ENCODE data around the gene TNFRSF18. TPM values are rescaled to one million over a fixed set of nuclear protein-coding genes. Genes with fewer than 3 reads are reported as not detected.

Gene TNFRSF18
- polyA plus RNA-seq, 1 donor (not counting 4 experiments of a cell fraction or from before 2014, with no cell fraction given) = 0.21 TPM

DNA sequence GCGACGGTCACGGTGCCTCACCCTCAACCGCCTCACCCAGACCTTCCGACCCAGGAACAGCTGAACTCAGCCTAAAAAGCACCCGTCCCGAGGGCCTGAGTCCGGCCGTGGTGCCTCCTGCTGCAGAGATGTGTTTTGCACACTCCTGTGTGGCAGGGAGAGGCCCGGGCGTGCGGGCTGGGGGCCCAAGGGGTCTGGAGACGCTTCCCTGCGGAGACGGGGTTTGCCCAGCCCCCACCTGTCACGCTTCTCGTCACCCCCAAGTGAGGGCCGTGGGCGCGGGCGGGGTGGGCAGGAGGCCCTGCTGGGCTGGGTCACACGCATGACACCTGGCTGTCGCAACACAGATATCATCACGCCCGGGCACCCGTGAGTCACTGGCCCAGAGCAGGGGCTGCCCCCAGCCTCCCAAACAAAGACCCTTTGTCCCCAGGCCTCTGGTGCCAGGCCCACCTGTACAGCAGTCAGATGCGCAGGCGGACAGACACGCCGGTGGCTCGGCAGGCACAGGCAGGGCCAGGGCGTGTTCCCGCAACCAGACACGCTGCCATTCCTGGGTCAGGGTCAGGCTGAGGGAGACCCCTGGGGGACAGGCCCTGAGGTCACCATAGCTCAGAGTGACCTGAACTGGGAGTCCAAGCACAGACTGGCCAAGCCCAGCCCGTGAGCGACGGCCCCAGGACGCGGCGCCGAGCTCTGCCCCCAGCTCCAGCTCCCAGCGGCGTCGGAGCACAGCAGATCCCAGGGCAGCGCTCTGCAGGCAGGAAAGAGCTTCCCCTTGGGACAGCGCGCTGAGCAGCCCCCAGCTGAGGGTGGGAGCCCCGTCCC is 31.7 kb upstream of the TNFRSF18 start:
- Histone ChIP-seq H3K4me2 (ENCODE audit: control insufficient read depth, extremely low read depth, insufficient read depth, low read depth, low read length) (peak overlapping the region; percentile 45), H3K9me3 (ENCODE audit: control insufficient read depth, low read depth, low read length) (no peaks in the 10 kb centered on the region), H3K9me1 (ENCODE audit: control insufficient read depth, extremely low read depth, insufficient read depth, low read length) (no peaks in the 10 kb centered on the region), H3K9ac (ENCODE audit: control insufficient read depth, extremely low read depth, insufficient read depth, low read length) (peak overlapping the region; percentile 50), H3K4me1 (ENCODE audit: control insufficient read depth, extremely low read depth, insufficient read depth, low read length) (peaks cover 15% of the 10 kb centered on the region), H3K27me3 (ENCODE audit: control insufficient read depth, extremely low read depth, insufficient read depth, low read length) (peaks cover 6% of the 10 kb centered on the region), H4K20me1 (ENCODE audit: control insufficient read depth, extremely low read depth, insufficient read depth, low read length) (no peaks in the 10 kb centered on the region), H3K36me3 (ENCODE audit: control insufficient read depth in 2 of 2, extremely low read depth in 1 of 2, insufficient read depth in 2 of 2, low read length in 2 of 2) (peaks cover 0 to 3% of the 10 kb centered on the region in 2 experiments), H2AFZ (ENCODE audit: control insufficient read depth, low read length) (peak overlapping the region; percentile 62), H3K79me2 (ENCODE audit: control insufficient read depth, insufficient read depth, low read length) (peaks cover 11% of the 10 kb centered on the region), H3K27ac (ENCODE audit: control insufficient read depth, insufficient read depth, low read length) (no peak overlapping the region), H3K4me3 (ENCODE audit: control insufficient read depth in 2 of 3, extremely low read depth in 1 of 3, insufficient read depth in 2 of 3, low read depth in 1 of 3, low read length in 3 of 3) (peak overlapping the region in 1 of 3 experiments; percentile 13)
- FAIRE-seq = no peak
- DNase-seq (ENCODE audit: low read depth, low spot score) = no peak
- peak; percentile 20 for TF ChIP-seq EZH2 (IDR thresholded peaks at IDR 0.05; ENCODE audit: low read length)
- TF ChIP-seq, protein P1, sequence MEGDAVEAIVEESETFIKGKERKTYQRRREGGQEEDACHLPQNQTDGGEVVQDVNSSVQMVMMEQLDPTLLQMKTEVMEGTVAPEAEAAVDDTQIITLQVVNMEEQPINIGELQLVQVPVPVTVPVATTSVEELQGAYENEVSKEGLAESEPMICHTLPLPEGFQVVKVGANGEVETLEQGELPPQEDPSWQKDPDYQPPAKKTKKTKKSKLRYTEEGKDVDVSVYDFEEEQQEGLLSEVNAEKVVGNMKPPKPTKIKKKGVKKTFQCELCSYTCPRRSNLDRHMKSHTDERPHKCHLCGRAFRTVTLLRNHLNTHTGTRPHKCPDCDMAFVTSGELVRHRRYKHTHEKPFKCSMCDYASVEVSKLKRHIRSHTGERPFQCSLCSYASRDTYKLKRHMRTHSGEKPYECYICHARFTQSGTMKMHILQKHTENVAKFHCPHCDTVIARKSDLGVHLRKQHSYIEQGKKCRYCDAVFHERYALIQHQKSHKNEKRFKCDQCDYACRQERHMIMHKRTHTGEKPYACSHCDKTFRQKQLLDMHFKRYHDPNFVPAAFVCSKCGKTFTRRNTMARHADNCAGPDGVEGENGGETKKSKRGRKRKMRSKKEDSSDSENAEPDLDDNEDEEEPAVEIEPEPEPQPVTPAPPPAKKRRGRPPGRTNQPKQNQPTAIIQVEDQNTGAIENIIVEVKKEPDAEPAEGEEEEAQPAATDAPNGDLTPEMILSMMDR (optimal IDR thresholded peaks at IDR 0.05 in 1 of 3, IDR thresholded peaks at IDR 0.05 in 1 of 3, conservative IDR thresholded peaks at IDR 0.05 in 1 of 3; ENCODE audit: extremely low read depth in 1 of 3, insufficient read depth in 2 of 3, low read length in 3 of 3) = peak in 1 of 3 experiments; percentile 7
- dilution Hi-C loops (cut with MboI; ENCODE audit: extremely low pct_ligation_motif_present, low sequenced_read_pairs) = no loop called here

DNA sequence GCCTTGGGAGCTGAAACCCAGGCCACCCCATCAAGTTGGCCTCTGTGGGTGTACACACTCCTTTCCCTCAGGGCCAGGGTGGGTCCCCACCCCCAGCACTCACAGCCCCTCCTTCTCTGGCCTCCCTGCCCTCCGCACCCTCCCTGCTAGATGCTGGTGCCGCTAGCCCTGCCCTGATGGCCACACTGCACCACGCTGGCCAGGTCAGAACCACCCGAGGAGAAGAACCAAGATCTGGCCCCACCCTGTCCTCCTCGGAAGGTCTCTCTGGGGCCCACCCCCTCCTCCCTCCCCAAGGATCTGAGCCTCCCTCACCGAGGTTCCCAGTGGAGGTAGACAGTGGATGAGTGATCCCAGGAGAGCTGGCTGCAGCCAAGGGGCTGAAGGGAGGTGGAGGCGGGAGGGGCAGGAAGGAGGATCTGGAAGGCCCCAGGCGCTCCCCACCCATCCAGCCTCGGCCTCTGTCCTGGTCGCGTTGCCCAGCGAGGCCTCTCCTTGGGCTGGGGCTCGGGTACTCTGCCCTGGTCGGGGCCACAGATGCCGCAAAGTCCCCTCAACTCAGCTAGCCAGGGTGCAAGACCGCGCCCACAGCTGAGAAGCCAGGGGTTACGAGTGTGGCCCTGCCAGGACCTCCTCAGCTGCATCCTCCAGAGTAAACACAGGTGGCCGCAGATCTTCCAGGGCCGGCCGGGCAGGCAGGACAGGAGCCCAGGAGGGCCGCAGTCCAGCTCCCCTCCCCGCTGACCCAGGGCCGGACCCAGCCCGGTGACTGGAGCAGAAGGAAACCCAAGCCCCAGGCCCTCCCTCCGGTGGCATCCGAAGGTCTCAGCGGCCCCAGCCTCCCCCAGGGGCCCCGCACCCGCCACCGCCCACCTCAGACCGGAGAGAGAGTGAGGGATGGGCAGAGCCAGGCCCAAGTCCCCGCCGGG is 30.8 kb upstream of the TNFRSF18 start:
- Histone ChIP-seq H3K79me2 (ENCODE audit: control insufficient read depth, insufficient read depth, low read length) (peaks cover 17% of the 10 kb centered on the region), H3K4me3 (ENCODE audit: control insufficient read depth in 2 of 3, extremely low read depth in 1 of 3, insufficient read depth in 2 of 3, low read depth in 1 of 3, low read length in 3 of 3) (no peak overlapping the region), H3K27ac (ENCODE audit: control insufficient read depth, insufficient read depth, low read length) (no peak overlapping the region), H3K9ac (ENCODE audit: control insufficient read depth, extremely low read depth, insufficient read depth, low read length) (peak overlapping the region; percentile 50), H3K4me1 (ENCODE audit: control insufficient read depth, extremely low read depth, insufficient read depth, low read length) (peaks cover 15% of the 10 kb centered on the region), H4K20me1 (ENCODE audit: control insufficient read depth, extremely low read depth, insufficient read depth, low read length) (no peaks in the 10 kb centered on the region), H3K9me1 (ENCODE audit: control insufficient read depth, extremely low read depth, insufficient read depth, low read length) (no peaks in the 10 kb centered on the region), H3K4me2 (ENCODE audit: control insufficient read depth, extremely low read depth, insufficient read depth, low read depth, low read length) (no peak overlapping the region), H3K27me3 (ENCODE audit: control insufficient read depth, extremely low read depth, insufficient read depth, low read length) (peaks cover 6% of the 10 kb centered on the region), H3K36me3 (ENCODE audit: control insufficient read depth in 2 of 2, extremely low read depth in 1 of 2, insufficient read depth in 2 of 2, low read length in 2 of 2) (peaks cover 0 to 3% of the 10 kb centered on the region in 2 experiments), H2AFZ (ENCODE audit: control insufficient read depth, low read length) (no peak overlapping the region), H3K9me3 (ENCODE audit: control insufficient read depth, low read depth, low read length) (peaks cover 4% of the 10 kb centered on the region)
- dilution Hi-C loops (cut with MboI; ENCODE audit: extremely low pct_ligation_motif_present, low sequenced_read_pairs) = no loop called here
- TF ChIP-seq, protein P1 (optimal IDR thresholded peaks at IDR 0.05 in 1 of 3, IDR thresholded peaks at IDR 0.05 in 1 of 3, conservative IDR thresholded peaks at IDR 0.05 in 1 of 3; ENCODE audit: extremely low read depth in 1 of 3, insufficient read depth in 2 of 3, low read length in 3 of 3) = no peak
- TF ChIP-seq EZH2 (IDR thresholded peaks at IDR 0.05; ENCODE audit: low read length) = no peak
- DNase-seq (ENCODE audit: low read depth, low spot score) (no peak), FAIRE-seq (no peak)

Measured in keratinocyte (primary cell).